Liver (tissue), 9 donors: ENCODE measurements around the gene PPM1J. TPM values are rescaled to one million over a fixed set of nuclear protein-coding genes. Genes with fewer than 3 reads are reported as not detected.

Experiments used
- DNase-seq: peaks from one replicate; pipeline ENCODE4 v3.0.0-alpha.2; 2017; ENCODE audit warnings: low spot score
- H3K27ac ChIP-seq, 2 donors: one replicate each; pipeline ENCODE4 v1.7.0; 2013; ENCODE audit warnings: inconsistent platforms in 2 of 2, low read length in 2 of 2, control low read depth in 1 of 2, low read depth in 1 of 2, mild to moderate bottlenecking in 1 of 2
- H3K27me3 ChIP-seq, 4 donors: one replicate each; pipeline versions ENCODE4 v1.6.1 to v1.7.0; 2013; ENCODE audit warnings: low read length in 3 of 4, inconsistent platforms in 1 of 4, mild to moderate bottlenecking in 1 of 4, moderate library complexity in 1 of 4; ENCODE audit not compliant: control insufficient read depth in 4 of 4, insufficient read depth in 4 of 4
- H3K36me3 ChIP-seq, 4 donors: one replicate each; pipeline versions ENCODE4 v1.6.1 to v1.7.0; 2013; ENCODE audit warnings: low read length in 3 of 4, mild to moderate bottlenecking in 3 of 4, low read depth in 1 of 4, moderate library complexity in 1 of 4; ENCODE audit not compliant: control insufficient read depth in 4 of 4, insufficient read depth in 3 of 4
- H3K4me1 ChIP-seq, 4 donors: one replicate each; pipeline versions ENCODE4 v1.6.1 to v1.7.0; 2013; ENCODE audit warnings: low read length in 3 of 4, mild to moderate bottlenecking in 3 of 4, moderate library complexity in 1 of 4; ENCODE audit not compliant: control insufficient read depth in 4 of 4, insufficient read depth in 4 of 4
- H3K4me3 ChIP-seq, 3 donors: one replicate each; pipeline versions ENCODE4 v1.6.1 to v1.7.0; 2013; ENCODE audit warnings: low read length in 3 of 3, control low read depth in 1 of 3, low read depth in 1 of 3, mild to moderate bottlenecking in 1 of 3
- H3K9ac ChIP-seq, 2 donors: one replicate each; pipeline ENCODE4 v1.7.0; 2013; ENCODE audit warnings: low read length in 2 of 2, mild to moderate bottlenecking in 2 of 2, moderate library complexity in 2 of 2, control low read depth in 1 of 2, low read depth in 1 of 2
- H3K9me3 ChIP-seq, 4 donors: one replicate each; pipeline versions ENCODE4 v1.6.1 to v1.7.0; 2013; ENCODE audit warnings: low read length in 3 of 4; ENCODE audit not compliant: control insufficient read depth in 4 of 4
- ATF3 ChIP-seq: IDR thresholded peaks from 2 replicates; pipeline ENCODE4 v1.6.1; 2016; ENCODE audit warnings: antibody characterized with exemption
- FOXA1 ChIP-seq: IDR thresholded peaks from 2 replicates; pipeline ENCODE4 v1.6.1; 2016; ENCODE audit warnings: antibody characterized with exemption
- GABPA ChIP-seq, 2 donors: IDR thresholded peaks in 1 of 2; conservative IDR thresholded peaks in 1 of 2; 2 replicates each; pipeline ENCODE4 v1.6.1; 2016; ENCODE audit warnings: antibody characterized with exemption in 2 of 2, mild to moderate bottlenecking in 1 of 2, moderate library complexity in 1 of 2
- HNF4G ChIP-seq: IDR thresholded peaks from 2 replicates; pipeline ENCODE4 v1.6.1; 2016; ENCODE audit warnings: antibody characterized with exemption
- JUND ChIP-seq, 2 donors: IDR thresholded peaks; 2 replicates each; pipeline ENCODE4 v1.6.1; 2016; ENCODE audit warnings: antibody characterized with exemption in 2 of 2
- MAX ChIP-seq: IDR thresholded peaks from 2 replicates; pipeline ENCODE4 v1.6.1; 2016; ENCODE audit warnings: antibody characterized with exemption
- RAD21 ChIP-seq, 2 donors: IDR thresholded peaks; 2 replicates each; pipeline ENCODE4 v1.6.1; 2016; ENCODE audit warnings: antibody characterized with exemption in 2 of 2, mild to moderate bottlenecking in 2 of 2
- RXRA ChIP-seq, 2 donors: IDR thresholded peaks; 2 replicates each; pipeline ENCODE4 v1.6.1; 2017 to 2018; ENCODE audit warnings: antibody characterized with exemption in 2 of 2, mild to moderate bottlenecking in 1 of 2
- SP1 ChIP-seq: IDR thresholded peaks from 2 replicates; pipeline ENCODE4 v1.6.1; 2018; ENCODE audit warnings: antibody characterized with exemption, mild to moderate bottlenecking
- WGBS: extraction: QIAGEN DNeasy Blood & Tissue Kit; methylation state at CpG from one replicate; pipeline ENCODE4 v1.1.7; 2013; 5-methylcytosine and 5-hydroxymethylcytosine counted together
- polyA plus RNA-seq, 2 donors: library from polyadenylated mRNA; stranded (reverse) in 1 of 2; unstranded in 1 of 2; fragments of 200-250 nt in 1 of 2; fragments of >200 nt in 1 of 2; fragmentation: Nextera tagmentation in 1 of 2; extraction: Ambion mirVana in 1 of 2; gene quantifications; one replicate each; pipeline versions ENCODE4 v1.2.1 to v1.2.3, GENCODE V29; 2013 to 2015
- total RNA-seq, 2 donors: library from RNA; depleted of rRNA; stranded (reverse); fragments of >200 nt; gene quantifications; one replicate each; pipeline ENCODE4 v1.2.3, GENCODE V29; 2014
- TF ChIP-seq, protein P1 (sequence below): IDR thresholded peaks from 2 replicates; pipeline ENCODE4 v1.6.1; 2016; ENCODE audit warnings: antibody characterized with exemption, mild to moderate bottlenecking
- donor health status: healthy.
- donor health status: healthy.
- donor health status: healthy.
- donor health status: healthy.
- donor health status: healthy.

PPM1J gene
- total and polyA plus RNA-seq, 4 donors: 0.08 to 0.17 TPM; not detected in 2

DNA sequence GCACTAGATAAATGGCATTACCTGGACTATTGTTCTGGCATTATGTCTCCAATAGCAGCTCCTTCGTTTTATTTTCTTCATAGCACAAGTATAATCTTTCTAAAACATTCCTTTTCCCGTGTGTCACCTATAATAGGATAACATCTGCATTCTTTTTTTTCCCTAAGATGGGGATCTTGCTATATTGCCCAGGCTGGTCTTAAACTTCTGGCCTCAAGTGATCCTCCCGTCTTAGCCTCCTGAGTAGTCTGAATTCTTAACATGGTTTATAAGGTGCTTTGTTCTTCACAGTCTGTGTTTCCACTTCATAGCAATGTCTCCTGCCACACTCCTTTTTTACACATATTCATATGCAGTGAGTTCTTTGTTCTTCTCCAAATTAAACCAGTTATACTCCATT, 49.3 kb downstream of the PPM1J start:
- 96% methylated on average over 3 of the region's 3 CpGs for WGBS
- Histone ChIP-seq H3K9me3 (no peaks in the 10 kb centered on the region), H3K27ac (no peak overlapping the region), H3K36me3 (peaks cover 9 to 45% (median 40%) of the 10 kb centered on the region in 4 donors), H3K27me3 (no peaks in the 10 kb centered on the region), H3K4me1 (no peaks in the 10 kb centered on the region), H3K9ac (no peak overlapping the region), H3K4me3 (no peak overlapping the region)
- TF ChIP-seq RXRA (IDR thresholded peaks at IDR 0.05) (no peak), ATF3 (no peak), GABPA (IDR thresholded peaks at IDR 0.05 in 1 of 2, conservative IDR thresholded peaks at IDR 0.05 in 1 of 2) (no peak), SP1 (no peak), FOXA1 (no peak), RAD21 (IDR thresholded peaks at IDR 0.05) (no peak), MAX (no peak), HNF4G (no peak), JUND (IDR thresholded peaks at IDR 0.05) (no peak)
- TF ChIP-seq, protein P1, sequence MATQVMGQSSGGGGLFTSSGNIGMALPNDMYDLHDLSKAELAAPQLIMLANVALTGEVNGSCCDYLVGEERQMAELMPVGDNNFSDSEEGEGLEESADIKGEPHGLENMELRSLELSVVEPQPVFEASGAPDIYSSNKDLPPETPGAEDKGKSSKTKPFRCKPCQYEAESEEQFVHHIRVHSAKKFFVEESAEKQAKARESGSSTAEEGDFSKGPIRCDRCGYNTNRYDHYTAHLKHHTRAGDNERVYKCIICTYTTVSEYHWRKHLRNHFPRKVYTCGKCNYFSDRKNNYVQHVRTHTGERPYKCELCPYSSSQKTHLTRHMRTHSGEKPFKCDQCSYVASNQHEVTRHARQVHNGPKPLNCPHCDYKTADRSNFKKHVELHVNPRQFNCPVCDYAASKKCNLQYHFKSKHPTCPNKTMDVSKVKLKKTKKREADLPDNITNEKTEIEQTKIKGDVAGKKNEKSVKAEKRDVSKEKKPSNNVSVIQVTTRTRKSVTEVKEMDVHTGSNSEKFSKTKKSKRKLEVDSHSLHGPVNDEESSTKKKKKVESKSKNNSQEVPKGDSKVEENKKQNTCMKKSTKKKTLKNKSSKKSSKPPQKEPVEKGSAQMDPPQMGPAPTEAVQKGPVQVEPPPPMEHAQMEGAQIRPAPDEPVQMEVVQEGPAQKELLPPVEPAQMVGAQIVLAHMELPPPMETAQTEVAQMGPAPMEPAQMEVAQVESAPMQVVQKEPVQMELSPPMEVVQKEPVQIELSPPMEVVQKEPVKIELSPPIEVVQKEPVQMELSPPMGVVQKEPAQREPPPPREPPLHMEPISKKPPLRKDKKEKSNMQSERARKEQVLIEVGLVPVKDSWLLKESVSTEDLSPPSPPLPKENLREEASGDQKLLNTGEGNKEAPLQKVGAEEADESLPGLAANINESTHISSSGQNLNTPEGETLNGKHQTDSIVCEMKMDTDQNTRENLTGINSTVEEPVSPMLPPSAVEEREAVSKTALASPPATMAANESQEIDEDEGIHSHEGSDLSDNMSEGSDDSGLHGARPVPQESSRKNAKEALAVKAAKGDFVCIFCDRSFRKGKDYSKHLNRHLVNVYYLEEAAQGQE: no peak
- DNase-seq: no peak

Other genes with a start within 250 kb of the PPM1J start
- under 1 TPM; 0.42 to 0.92 TPM for gene WNT2B, start 206.4 kb downstream of the PPM1J start, total RNA-seq
- under 1 TPM; 0.07 to 0.33 TPM for gene WNT2B, start 206.4 kb downstream of the PPM1J start, polyA plus RNA-seq
- 10 to 100 TPM; 10.4 to 13.6 TPM for gene ST7L, start 96.2 kb downstream of the PPM1J start, total RNA-seq
- gene ST7L, start 96.2 kb downstream of the PPM1J start, polyA plus RNA-seq: 1 to 10 TPM; 4.9 to 8.7 TPM
- gene CAPZA1, start 95.5 kb downstream of the PPM1J start, total RNA-seq: 10 to 100 TPM; 52.0 to 74.8 TPM
- gene CAPZA1, start 95.5 kb downstream of the PPM1J start, polyA plus RNA-seq: 10 to 100 TPM; 28.6 to 45.8 TPM
- gene MOV10, start 40.7 kb downstream of the PPM1J start, total RNA-seq: 10 to 100 TPM; 32.0 to 32.4 TPM
- 10 to 100 TPM; 35.1 to 36.8 TPM for gene MOV10, start 40.7 kb downstream of the PPM1J start, polyA plus RNA-seq
- 10 to 100 TPM; 50.4 to 52.6 TPM for gene RHOC, start 8.2 kb downstream of the PPM1J start, total RNA-seq
- gene RHOC, start 8.2 kb downstream of the PPM1J start, polyA plus RNA-seq: 100 to 1,000 TPM in 1 of 2 donors, 10 to 100 TPM in 1; 84.9 to 102 TPM
- 10 to 100 TPM; 37.4 to 87.3 TPM for gene SLC16A1, start 240.9 kb upstream of the PPM1J start, total RNA-seq
- gene SLC16A1, start 240.9 kb upstream of the PPM1J start, polyA plus RNA-seq: 10 to 100 TPM; 28.3 to 31.7 TPM